IMR-90 (cell line): ENCODE results near the gene HBM.

ENCODE experiments used
- MAZ ChIP-seq: IDR thresholded peaks from 2 replicates; pipeline ENCODE4 v1.6.1; 2012; ENCODE audit warnings: low read depth, mild to moderate bottlenecking, low read length, improper control_type of control experiment, moderate library complexity, borderline replicate concordance
- SMC3 ChIP-seq: fragments of 150-350 bp; IDR thresholded peaks from 2 replicates; pipeline ENCODE4 v1.6.1; 2016; ENCODE audit warnings: low read depth, mild to moderate bottlenecking, antibody characterized with exemption, low read length, moderate library complexity

DNA sequence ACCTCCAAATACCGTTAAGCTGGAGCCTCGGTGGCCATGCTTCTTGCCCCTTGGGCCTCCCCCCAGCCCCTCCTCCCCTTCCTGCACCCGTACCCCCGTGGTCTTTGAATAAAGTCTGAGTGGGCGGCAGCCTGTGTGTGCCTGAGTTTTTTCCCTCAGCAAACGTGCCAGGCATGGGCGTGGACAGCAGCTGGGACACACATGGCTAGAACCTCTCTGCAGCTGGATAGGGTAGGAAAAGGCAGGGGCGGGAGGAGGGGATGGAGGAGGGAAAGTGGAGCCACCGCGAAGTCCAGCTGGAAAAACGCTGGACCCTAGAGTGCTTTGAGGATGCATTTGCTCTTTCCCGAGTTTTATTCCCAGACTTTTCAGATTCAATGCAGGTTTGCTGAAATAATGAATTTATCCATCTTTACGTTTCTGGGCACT is 11.6 kb downstream of the HBM start:
- no peak for TF ChIP-seq SMC3
- TF ChIP-seq MAZ = no peak
